ENCODE data around the gene SCP2D1.
A peak's percentile ranks its signal among the peaks of the same experiment; 100 is the strongest.

Gene SCP2D1

GRCh38 chr20:18831830-18832499 lies 18.4 kb downstream of the SCP2D1 start:
- TF ChIP-seq POLR2A (IDR thresholded peaks at IDR 0.05; ENCODE audit: extremely low read depth, insufficient read length) = no peak
- peak; percentile 19; the same call in 1 of the 2 replicates for TF ChIP-seq MAX (IDR thresholded peaks at IDR 0.05; ENCODE audit: low read depth, low read length)
- peak; percentile 55 for TF ChIP-seq MYC (IDR thresholded peaks at IDR 0.05; ENCODE audit: low read depth, low read length)
- no peak for TF ChIP-seq CTCF (IDR thresholded peaks at IDR 0.05; ENCODE audit: low read depth, low read length)
- no peak overlapping the region for H3K4me3 ChIP-seq (ENCODE audit: low read depth, low read length)
- DNase-seq (ENCODE audit: low read depth) = peak; percentile 43

GRCh38 chr20:18832546-18833200 lies 19.1 kb downstream of the SCP2D1 start:
- no peak overlapping the region for H3K4me3 ChIP-seq (ENCODE audit: low read depth, low read length)
- DNase-seq (ENCODE audit: low read depth) = no peak
- no peak for TF ChIP-seq MAX (IDR thresholded peaks at IDR 0.05; ENCODE audit: low read depth, low read length)
- no peak for TF ChIP-seq MYC (IDR thresholded peaks at IDR 0.05; ENCODE audit: low read depth, low read length)
- no peak for TF ChIP-seq POLR2A (IDR thresholded peaks at IDR 0.05; ENCODE audit: extremely low read depth, insufficient read length)

- DNase-seq (ENCODE audit: low read depth) = no peak
- H3K4me3 ChIP-seq (ENCODE audit: low read depth, low read length) = no peak overlapping the region
- TF ChIP-seq POLR2A (IDR thresholded peaks at IDR 0.05; ENCODE audit: extremely low read depth, insufficient read length) (no peak), CTCF (IDR thresholded peaks at IDR 0.05; ENCODE audit: low read depth, low read length) (no peak), MYC (IDR thresholded peaks at IDR 0.05; ENCODE audit: low read depth, low read length) (no peak), MAX (IDR thresholded peaks at IDR 0.05; ENCODE audit: low read depth, low read length) (no peak)
Observed at GRCh38 chr20:18835466-18836256, 22.1 kb downstream of the SCP2D1 start.

- no peak for DNase-seq (ENCODE audit: low read depth)
- TF ChIP-seq MAX (IDR thresholded peaks at IDR 0.05; ENCODE audit: low read depth, low read length) = no peak
- TF ChIP-seq POLR2A (IDR thresholded peaks at IDR 0.05; ENCODE audit: extremely low read depth, insufficient read length) = no peak
- no peak for TF ChIP-seq CTCF (IDR thresholded peaks at IDR 0.05; ENCODE audit: low read depth, low read length)
- TF ChIP-seq MYC (IDR thresholded peaks at IDR 0.05; ENCODE audit: low read depth, low read length) = no peak
Observed at GRCh38 chr20:18837718-18838117, 24.1 kb downstream of the SCP2D1 start.

GRCh38 chr20:18839507-18840247 lies 26.1 kb downstream of the SCP2D1 start:
- no peak overlapping the region for H3K4me3 ChIP-seq (ENCODE audit: low read depth, low read length)
- TF ChIP-seq POLR2A (IDR thresholded peaks at IDR 0.05; ENCODE audit: extremely low read depth, insufficient read length) (no peak), CTCF (IDR thresholded peaks at IDR 0.05; ENCODE audit: low read depth, low read length) (no peak), MYC (IDR thresholded peaks at IDR 0.05; ENCODE audit: low read depth, low read length) (no peak), MAX (IDR thresholded peaks at IDR 0.05; ENCODE audit: low read depth, low read length) (no peak)
- DNase-seq (ENCODE audit: low read depth) = peak; percentile 4

More at GRCh38 chr20:18837718-18838117, 24.1 kb downstream of the SCP2D1 start:
- H3K4me3 ChIP-seq (ENCODE audit: low read depth, low read length) = no peak overlapping the region
